Subcutaneous adipose tissue (tissue), 4 donors: Measurements from ENCODE around the gene DLG2. TPM values are rescaled to one million over a fixed set of nuclear protein-coding genes. Genes with fewer than 3 reads are reported as not detected.

ENCODE experiments used
- CTCF ChIP-seq: fragments of 450-650 bp; IDR thresholded peaks from one replicate; pipeline ENCODE4 v1.5.1; 2016; ENCODE audit warnings: low read depth, mild to moderate bottlenecking, control low read depth, antibody characterized with exemption, moderate library complexity
- total RNA-seq, 4 donors: library from RNA; depleted of rRNA; stranded (reverse); fragments of >200 nt; gene quantifications; one replicate each; pipeline ENCODE4 v1.1.0, GENCODE V29; 2016

DLG2 gene
- total RNA-seq, 4 donors from 2014 or later: 3.6 to 7.0 (median 6.1) TPM

GRCh38 chr11:84687433-84687832, 939.7 kb downstream of the DLG2 start:
- no peak for TF ChIP-seq CTCF

GRCh38 chr11:84686716-84687115, 940.4 kb downstream of the DLG2 start:
- TF ChIP-seq CTCF: no peak

- TF ChIP-seq CTCF: no peak
Observed at GRCh38 chr11:84685976-84686375, 941.2 kb downstream of the DLG2 start.

GRCh38 chr11:84685149-84685548, 942.0 kb downstream of the DLG2 start:
- no peak for TF ChIP-seq CTCF

GRCh38 chr11:84681456-84681855, 945.7 kb downstream of the DLG2 start:
- TF ChIP-seq CTCF: no peak

GRCh38 chr11:84675396-84676025, 951.6 kb downstream of the DLG2 start:
- TF ChIP-seq CTCF: no peak

- TF ChIP-seq CTCF: no peak
Observed at GRCh38 chr11:84673753-84674152, 953.4 kb downstream of the DLG2 start.
